ENCODE results near the gene COL26A1.

The COL26A1 gene

DNA sequence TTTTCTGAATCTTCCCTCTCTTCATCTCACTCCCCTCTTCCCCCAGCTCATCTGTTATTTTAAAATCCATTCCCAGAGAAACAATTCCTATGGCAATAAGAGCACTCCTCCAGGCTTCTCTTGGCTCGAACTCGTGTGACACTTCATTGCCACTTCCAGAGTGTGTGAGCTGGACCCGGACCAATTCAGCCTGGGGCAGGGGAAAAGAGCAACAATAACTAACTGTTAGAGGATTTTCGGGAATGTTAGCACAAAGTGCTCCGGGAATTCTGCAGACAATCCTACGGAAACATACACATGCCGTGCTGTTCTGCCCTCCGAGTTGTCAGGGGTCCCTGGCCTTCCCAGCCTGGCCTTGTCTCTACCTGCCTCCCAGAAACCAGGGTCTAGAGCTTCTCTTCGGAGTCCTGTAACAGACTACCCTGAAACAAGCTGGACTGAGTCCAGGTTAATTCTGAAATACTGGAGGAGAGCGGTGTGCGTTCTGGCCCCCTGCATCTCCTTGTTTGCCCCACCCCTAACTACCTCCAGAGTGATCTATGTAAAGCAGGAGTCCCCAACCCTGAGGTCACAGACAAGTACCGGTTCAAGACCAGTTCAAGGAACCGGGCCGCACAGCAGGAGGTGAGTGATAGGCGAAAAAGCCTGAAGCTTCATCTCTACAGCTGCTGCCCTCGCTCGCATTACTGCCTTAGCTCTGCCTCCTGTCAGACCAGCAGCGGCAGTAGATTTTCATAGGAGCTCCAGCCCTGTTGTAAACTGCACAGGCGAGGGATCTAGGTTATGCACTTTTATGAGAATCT, 11.3 kb downstream of the COL26A1 start:
- peak; percentile 40 for DNase-seq (ENCODE audit: low spot score)

- DNase-seq (ENCODE audit: low spot score) = no peak
These were observed 12.3 kb downstream of the COL26A1 start for GRCh38 chr7:101374990-101375389.

DNA sequence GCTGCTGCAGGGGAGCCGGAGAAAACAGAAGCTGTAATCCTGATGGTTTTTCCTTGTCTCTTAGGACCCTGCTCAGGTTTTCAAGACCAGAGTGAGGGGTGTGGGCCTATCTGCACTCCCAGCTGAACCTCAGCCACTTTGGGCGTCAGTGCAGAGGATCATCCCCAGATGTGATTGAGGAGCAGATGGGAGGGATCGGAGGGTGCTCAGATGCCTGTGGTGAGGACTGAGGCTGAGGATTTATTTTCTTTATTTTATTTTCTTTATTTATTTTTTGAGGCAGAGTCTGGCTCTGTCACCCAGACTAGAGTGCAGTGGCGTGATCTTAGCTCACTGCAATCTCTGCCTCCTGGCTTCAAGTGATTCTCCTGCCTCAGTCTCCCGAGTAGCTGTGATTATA, 13.9 kb downstream of the COL26A1 start:
- DNase-seq (ENCODE audit: low spot score) = no peak

- no peak for DNase-seq (ENCODE audit: low spot score)
These were observed 14.6 kb downstream of the COL26A1 start for GRCh38 chr7:101377189-101377736.

DNA sequence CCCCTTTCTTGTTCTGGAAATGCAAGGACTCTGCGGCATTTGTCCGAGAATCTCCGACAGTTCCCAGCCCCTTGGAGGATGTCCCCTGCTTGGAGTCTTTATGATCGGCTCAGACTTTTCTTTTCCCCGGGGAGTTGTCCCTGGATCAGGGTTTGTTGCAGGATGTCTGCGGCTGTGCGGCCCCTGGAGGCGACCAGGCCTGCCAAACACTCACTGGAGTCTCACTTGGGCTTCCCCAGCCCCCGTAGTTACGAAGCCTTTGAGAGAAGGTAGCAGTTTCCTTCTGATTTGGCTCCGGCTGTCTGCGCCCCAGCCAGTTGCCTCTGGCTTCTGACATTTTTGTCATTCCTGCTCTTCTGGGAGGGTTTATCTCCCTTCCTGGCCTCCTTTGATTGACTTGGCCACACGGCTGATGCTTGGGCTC, 16.1 kb downstream of the COL26A1 start:
- DNase-seq (ENCODE audit: low spot score) = peak; percentile 57

DNA sequence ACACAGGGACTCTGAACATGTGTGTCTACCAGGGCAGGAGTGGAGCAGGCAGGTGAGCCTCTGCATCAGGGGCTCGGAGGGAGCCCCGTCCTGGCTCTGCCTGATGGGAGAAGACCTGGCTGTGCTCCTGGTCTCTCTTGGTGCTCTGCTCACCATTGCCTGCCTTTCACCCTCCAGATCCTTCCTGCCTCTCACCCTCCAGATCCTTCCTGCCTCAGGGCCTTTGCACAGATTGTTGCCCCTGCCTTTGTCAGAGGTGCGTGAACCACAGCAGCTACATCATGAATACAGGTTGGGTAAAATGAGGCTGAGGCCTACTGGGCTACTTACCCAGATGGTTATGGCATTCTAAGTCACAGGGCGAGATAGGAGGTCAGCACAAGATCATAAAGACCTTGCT, 16.6 kb downstream of the COL26A1 start:
- DNase-seq (ENCODE audit: low spot score) = no peak

DNA sequence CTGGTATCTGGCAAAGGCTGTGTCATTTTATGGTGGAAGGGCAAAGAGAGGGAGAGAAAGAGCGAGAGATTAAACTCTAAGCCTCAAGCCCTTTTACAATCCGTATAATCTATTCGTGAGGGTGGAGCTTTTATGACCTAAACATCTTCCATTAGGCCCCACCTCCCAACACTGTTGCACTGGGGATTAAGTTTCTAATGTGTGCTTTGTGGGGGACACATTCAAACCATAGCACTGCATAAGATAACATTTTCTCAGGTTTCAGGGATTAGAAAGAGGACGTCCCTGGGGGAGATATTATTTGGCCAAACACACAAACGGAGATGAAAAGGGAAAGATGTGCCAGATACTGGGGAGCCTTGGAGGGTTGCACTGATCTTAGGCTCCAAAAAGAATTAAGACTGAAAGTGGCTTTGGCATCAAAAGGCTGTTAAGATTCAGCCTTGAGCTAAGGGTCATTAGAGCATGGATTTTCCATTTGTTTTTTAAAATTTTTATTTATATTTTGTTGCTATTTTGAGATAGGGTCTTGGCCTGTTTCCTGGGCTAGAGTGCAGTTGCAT, 19.0 kb downstream of the COL26A1 start:
- no peak for DNase-seq (ENCODE audit: low spot score)

GRCh38 chr7:101382937-101383336, 20.3 kb downstream of the COL26A1 start:
- no peak for DNase-seq (ENCODE audit: low spot score)

- DNase-seq (ENCODE audit: low spot score) = no peak
These were observed 23.5 kb downstream of the COL26A1 start for GRCh38 chr7:101386177-101386557.

DNA sequence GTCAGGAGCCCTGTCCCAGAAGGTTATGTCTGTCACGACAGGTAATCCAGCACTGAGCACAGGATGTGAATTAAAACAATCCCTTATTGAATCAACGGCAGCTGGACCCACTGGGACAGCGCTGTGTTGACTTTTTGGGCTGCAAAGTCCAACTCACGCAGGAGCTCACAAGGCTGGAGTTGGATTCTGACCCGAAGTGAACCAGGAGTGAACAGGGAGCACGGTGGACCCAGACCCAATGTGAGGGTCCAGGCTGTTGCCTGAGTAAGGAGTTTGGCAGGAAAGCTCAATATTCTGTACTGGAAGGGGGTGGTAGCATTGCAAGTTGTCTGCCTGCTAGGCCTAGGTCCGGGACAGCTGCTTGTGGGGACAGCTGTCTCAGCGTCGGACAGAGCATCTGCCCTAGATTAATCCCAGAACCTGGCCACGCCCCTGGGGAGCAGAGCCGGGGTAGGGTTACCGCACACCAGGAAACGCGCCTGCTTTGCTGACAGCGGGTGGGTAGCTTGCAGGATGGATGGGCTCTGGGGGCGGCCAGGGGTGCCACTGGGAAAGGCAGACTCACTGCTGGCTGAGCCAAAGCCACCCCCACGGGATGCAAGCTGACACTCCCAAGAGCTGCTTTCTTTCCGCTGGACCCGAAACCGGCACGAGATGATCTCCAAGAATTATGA, 24.0 kb downstream of the COL26A1 start:
- DNase-seq (ENCODE audit: low spot score) = peak; percentile 67

DNA sequence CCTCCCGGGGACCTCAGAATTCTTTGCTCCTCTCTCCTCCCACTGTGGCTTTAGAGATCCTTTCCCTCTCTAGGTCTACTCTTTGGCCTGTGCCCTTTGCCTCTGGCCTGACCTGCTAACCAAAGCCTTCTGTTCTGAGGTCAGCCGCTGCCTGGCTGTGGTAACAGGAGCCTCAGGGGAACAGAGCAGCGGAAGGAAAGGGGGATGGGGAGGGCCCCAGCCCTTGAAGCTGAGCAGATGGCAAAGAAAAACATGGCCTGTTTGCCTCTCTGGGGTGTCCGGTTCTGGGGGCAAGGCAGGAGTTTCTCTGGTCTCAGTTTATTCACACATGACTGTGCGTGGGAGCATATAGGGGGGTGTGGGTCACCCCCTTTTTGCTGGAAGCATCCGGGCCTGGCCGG, 28.2 kb downstream of the COL26A1 start:
- DNase-seq (ENCODE audit: low spot score) = no peak

DNA sequence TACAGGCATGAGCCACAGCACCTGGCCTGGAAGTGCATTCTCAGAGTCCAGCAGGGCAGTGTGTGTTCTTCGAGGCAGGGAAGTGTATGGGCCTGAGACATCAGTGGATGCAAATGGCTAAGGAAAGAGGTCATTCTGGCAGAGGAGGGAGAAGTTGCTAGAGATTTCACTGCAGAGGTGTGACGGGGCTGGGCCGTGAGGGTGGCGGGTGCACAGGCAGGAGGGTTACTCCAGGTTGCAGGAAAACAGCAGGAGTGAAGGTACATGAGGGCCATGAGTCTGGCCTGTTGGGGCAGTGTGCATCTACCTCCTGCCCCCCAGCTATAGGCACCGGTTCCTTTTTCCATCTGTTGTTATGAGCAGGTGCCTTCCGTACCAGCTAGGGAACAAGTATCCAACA, 29.3 kb downstream of the COL26A1 start:
- no peak for DNase-seq (ENCODE audit: low spot score)

DNA sequence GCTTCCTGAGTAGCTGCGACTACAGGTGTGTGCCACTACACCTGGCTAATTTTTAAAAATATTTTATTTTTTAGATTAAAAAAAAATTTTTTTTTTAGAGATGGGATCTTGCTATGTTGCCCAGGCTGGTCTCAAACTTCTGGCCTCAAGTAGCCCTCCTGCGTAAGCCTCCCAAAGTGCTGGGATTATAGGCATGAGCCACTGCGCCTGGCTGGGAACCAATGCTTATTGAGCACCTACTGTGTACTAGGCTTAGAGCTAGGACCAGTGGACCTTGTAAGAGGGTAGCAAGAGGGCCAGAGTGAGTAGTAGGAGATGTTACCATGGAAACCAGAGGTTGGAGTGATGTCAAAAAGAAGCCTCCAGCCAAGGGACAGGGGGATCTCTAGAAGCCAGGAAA, 31.2 kb downstream of the COL26A1 start:
- DNase-seq (ENCODE audit: low spot score) = no peak

DNA sequence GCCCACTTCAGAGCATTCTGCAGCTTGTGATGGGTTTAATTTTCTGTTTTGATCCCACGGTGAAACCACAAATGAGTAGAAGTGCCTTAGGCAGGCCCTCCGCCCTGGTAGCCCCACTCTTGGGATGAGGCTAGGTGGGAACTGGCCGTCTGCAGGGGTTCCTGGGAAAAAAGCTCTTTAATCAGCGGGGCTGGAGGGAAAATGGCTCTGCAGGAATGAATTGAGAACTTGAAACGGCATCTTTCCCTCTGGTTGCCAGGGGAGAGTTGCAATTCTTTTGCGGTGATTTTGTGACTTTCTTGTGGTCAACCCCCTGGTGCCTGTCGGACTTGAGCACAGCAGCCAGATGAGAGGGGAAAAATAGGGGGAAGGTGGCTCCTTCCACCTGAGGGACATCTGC, 32.7 kb downstream of the COL26A1 start:
- DNase-seq (ENCODE audit: low spot score) = no peak

GRCh38 chr7:101397243-101397642, 34.6 kb downstream of the COL26A1 start:
- DNase-seq (ENCODE audit: low spot score) = no peak

GRCh38 chr7:101397770-101398324, 35.2 kb downstream of the COL26A1 start:
- DNase-seq (ENCODE audit: low spot score) = no peak

DNA sequence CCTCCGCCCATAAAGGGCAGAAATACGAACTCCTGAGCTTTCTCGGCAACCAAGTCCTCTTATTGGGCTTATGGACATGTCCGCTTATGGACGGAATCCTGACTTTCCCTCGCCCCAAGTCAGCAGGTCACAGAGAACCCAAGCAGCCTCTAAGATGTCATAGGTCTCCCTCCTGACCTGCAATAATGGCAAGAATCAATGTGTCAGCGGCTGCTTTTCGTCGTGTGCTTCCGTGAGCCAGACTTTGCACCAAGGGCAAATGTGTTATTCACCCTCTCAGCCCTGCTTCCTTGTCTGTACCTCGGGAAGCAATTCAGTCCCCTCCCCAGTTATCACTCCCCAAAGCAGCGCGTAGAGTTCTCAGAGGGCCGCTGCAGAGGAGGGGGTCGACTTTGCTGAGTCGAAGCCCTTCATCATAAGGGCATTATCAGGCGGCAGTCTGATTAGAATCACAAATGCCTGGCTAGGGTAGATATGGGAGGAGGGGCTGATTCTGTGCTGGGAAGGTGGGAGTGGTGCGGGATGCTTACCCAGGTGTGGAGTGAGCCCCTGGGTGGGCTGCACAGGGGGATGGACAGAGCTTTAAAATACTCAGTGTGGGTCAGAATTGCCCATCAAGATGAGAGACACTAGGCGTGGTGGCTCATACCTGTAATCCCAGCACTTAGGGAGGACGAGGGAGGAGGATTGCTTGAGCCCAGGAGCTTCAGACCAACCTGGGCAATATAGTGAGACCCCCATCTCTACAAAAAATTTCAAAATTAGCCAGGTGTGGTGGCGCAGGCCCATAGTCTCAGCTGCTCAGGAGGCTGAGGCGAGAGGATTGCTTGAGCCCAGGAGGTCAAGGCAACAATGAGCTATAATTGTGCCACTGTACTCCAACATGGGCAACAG, 36.0 kb downstream of the COL26A1 start:
- no peak for DNase-seq (ENCODE audit: low spot score)

- DNase-seq (ENCODE audit: low spot score) = peak; percentile 58
These were observed 37.1 kb downstream of the COL26A1 start for GRCh38 chr7:101399759-101400158.

GRCh38 chr7:101400751-101401150, 38.1 kb downstream of the COL26A1 start:
- DNase-seq (ENCODE audit: low spot score) = no peak

- DNase-seq (ENCODE audit: low spot score) = no peak
These were observed 38.9 kb downstream of the COL26A1 start for GRCh38 chr7:101401390-101402080.

All from AG20443 (cell line).